Endothelial cell of umbilical vein (primary cell): ENCODE measurements around the gene PPP1R13L. TPM values are rescaled to one million over a fixed set of nuclear protein-coding genes. Genes with fewer than 3 reads are reported as not detected.
A peak's percentile ranks its signal among the peaks of the same experiment; 100 is the strongest.

ENCODE experiments used
- BruUV-seq: library from RNA; stranded (reverse); fragments of 400-500 nt; replicated peaks from 2 replicates; lab custom pipeline; 2021; lab: Mats Ljungman, UMichigan
- CTCF ChIA-PET: fragments of 300-600, 350-600 bp; sonication (Branson Sonifier 250); formaldehyde crosslinking; loops from one replicate; lab custom pipeline; 2021; ENCODE audit warnings: antibody characterized with exemption, inconsistent platforms; lab: Charles Lee
- POLR2A ChIA-PET: fragments of 300-600, 350-600 bp; sonication (Branson Sonifier 250); formaldehyde crosslinking; loops from one replicate; lab custom pipeline; 2021; ENCODE audit warnings: antibody characterized with exemption, inconsistent platforms; lab: Charles Lee
- DNase-seq: peaks from one replicate; pipeline ENCODE4 v3.0.0-alpha.2; 2011; ENCODE audit warnings: low read depth, low spot score
- FAIRE-seq: peaks from 2 replicates; lab custom pipeline; 2011; peaks lifted over from hg19 to GRCh38; lab: Jason Lieb, UNC
- H2AFZ ChIP-seq: 2 replicates; pipeline ENCODE4 v1.6.0; 2012; ENCODE audit warnings: low read depth, low read length, control low read depth, inconsistent platforms
- H3K27ac ChIP-seq: 2 replicates; pipeline ENCODE4 v1.5.1; 2011; ENCODE audit warnings: low read depth, mild to moderate bottlenecking, control low read depth, low read length, moderate library complexity; ENCODE audit not compliant: insufficient read depth
- H3K27me3 ChIP-seq, 2 experiments: 2 replicates each; pipeline versions ENCODE4 v1.6.0 to v1.6.1; 2011; ENCODE audit warnings: low read length in 2 of 2, mixed read lengths in 1 of 2; ENCODE audit not compliant: control insufficient read depth in 2 of 2, insufficient read depth in 2 of 2
- H3K36me3 ChIP-seq, 2 experiments: 2 replicates in 1 of 2; 3 replicates in 1 of 2; pipeline ENCODE4 v1.5.1; 2011; ENCODE audit warnings: low read length in 2 of 2, mild to moderate bottlenecking in 1 of 2, moderate library complexity in 1 of 2; ENCODE audit not compliant: control insufficient read depth in 2 of 2, insufficient read depth in 2 of 2; ENCODE audit errors: extremely low read depth in 1 of 2
- H3K4me1 ChIP-seq: 3 replicates; pipeline ENCODE4 v1.5.1; 2011; ENCODE audit warnings: mild to moderate bottlenecking, low read length; ENCODE audit not compliant: control insufficient read depth, insufficient read depth; ENCODE audit errors: extremely low read depth
- H3K4me2 ChIP-seq: 2 replicates; pipeline ENCODE4 v1.6.1; 2011; ENCODE audit warnings: low read length, control low read depth, mixed read lengths; ENCODE audit not compliant: insufficient read depth
- H3K4me3 ChIP-seq, 3 experiments: fragments of 200-600 bp in 1 of 3; sonication (generic), shearing (Covaris generic) in 1 of 3; replicated peaks in 1 of 3; 2 replicates each; pipeline ENCODE4 v1.5.1; 2011 to 2016; ENCODE audit warnings: control low read depth in 3 of 3, low read length in 3 of 3, mild to moderate bottlenecking in 2 of 3, inconsistent platforms in 1 of 3, low read depth in 1 of 3, moderate library complexity in 1 of 3; ENCODE audit not compliant: insufficient read depth in 1 of 3
- H3K79me2 ChIP-seq: 2 replicates; pipeline ENCODE4 v1.6.0; 2012; ENCODE audit warnings: low read length, inconsistent platforms; ENCODE audit not compliant: control insufficient read depth, insufficient read depth
- H3K9ac ChIP-seq: replicated peaks from 2 replicates; pipeline ENCODE3; 2011; ENCODE audit warnings: low read length, control low read depth; ENCODE audit not compliant: insufficient read depth; ENCODE audit errors: extremely low read depth
- H3K9me1 ChIP-seq: replicated peaks from 3 replicates; pipeline ENCODE4 v1.6.0; 2011; ENCODE audit warnings: mild to moderate bottlenecking, low read length; ENCODE audit not compliant: control insufficient read depth, insufficient read depth; ENCODE audit errors: extremely low read depth
- H3K9me3 ChIP-seq: replicated peaks from 2 replicates; pipeline ENCODE4 v1.5.1; 2012; ENCODE audit warnings: low read length, inconsistent platforms; ENCODE audit not compliant: control insufficient read depth, insufficient read depth
- H4K20me1 ChIP-seq: replicated peaks from 2 replicates; pipeline ENCODE3; 2011; ENCODE audit warnings: mild to moderate bottlenecking, low read length; ENCODE audit not compliant: control insufficient read depth, insufficient read depth; ENCODE audit errors: extremely low read depth
- EZH2 ChIP-seq: IDR thresholded peaks from 2 replicates; pipeline ENCODE4 v1.6.1; 2012; ENCODE audit warnings: borderline replicate concordance, low read depth, mild to moderate bottlenecking, moderate library complexity, low read length, inconsistent platforms; ENCODE audit not compliant: severe bottlenecking
- FOS ChIP-seq: IDR thresholded peaks from 2 replicates; pipeline ENCODE4 v1.6.1; 2011; ENCODE audit warnings: mild to moderate bottlenecking, low read length, moderate library complexity, borderline replicate concordance; ENCODE audit not compliant: insufficient read depth
- GATA2 ChIP-seq: IDR thresholded peaks from 2 replicates; pipeline ENCODE4 v1.7.0; 2011; ENCODE audit warnings: low read depth, mild to moderate bottlenecking, moderate library complexity, mixed read lengths, low read length; ENCODE audit not compliant: insufficient read length, insufficient read depth
- JUN ChIP-seq: IDR thresholded peaks from 2 replicates; pipeline ENCODE4 v1.6.1; 2011; ENCODE audit warnings: borderline replicate concordance, low read depth; ENCODE audit not compliant: insufficient read length, insufficient read depth
- MYC ChIP-seq: IDR thresholded peaks from one replicate; pipeline ENCODE4 v1.6.1; 2011; ENCODE audit warnings: mild to moderate bottlenecking, low read depth, low read length
- POLR2A ChIP-seq: IDR thresholded peaks from 2 replicates; pipeline ENCODE4 v1.6.1; 2012; ENCODE audit warnings: low read depth, mild to moderate bottlenecking, control low read depth, low read length
- POLR2AphosphoS5 ChIP-seq: IDR thresholded peaks from 2 replicates; pipeline ENCODE4 v1.6.1; 2012; ENCODE audit warnings: low read depth, mild to moderate bottlenecking, control low read depth, low read length, moderate library complexity; ENCODE audit not compliant: insufficient read depth
- dilution Hi-C: fragments of 300-500 bp; cut with MboI; formaldehyde crosslinking; loops from one replicate; pipeline ENCODE4 v1.15.0; 2019; ENCODE audit warnings: low sequenced_read_pairs; ENCODE audit not compliant: extremely low pct_ligation_motif_present
- intact Hi-C: fragments of 100-400 bp; cut with micrococcal nuclease; formaldehyde crosslinking; loops from one replicate; pipeline ENCODE4 v1.10.0; 2022
- polyA plus RNA-seq, 4 experiments: library from polyadenylated mRNA; depleted of rRNA in 3 of 4; stranded (reverse) in 3 of 4; unstranded in 1 of 4; fragments of >200 nt; gene quantifications; 2 replicates each; pipeline versions ENCODE4 v1.2.1 to v1.2.3, GENCODE V29; 2011 to 2012; ENCODE audit warnings: missing spikeins in 1 of 4
- total RNA-seq: library from RNA; stranded (reverse); gene quantifications from 2 replicates; pipeline ENCODE4 v1.2.3, GENCODE V29; 2021
- TF ChIP-seq, protein P1 (sequence below): IDR thresholded peaks from 2 replicates; pipeline ENCODE4 v1.6.1; 2011; ENCODE audit not compliant: insufficient read depth, insufficient read length
- TF ChIP-seq, protein P2 (sequence below), 2 donors: IDR thresholded peaks; 1 replicate in 1 of 2; 2 replicates in 1 of 2; pipeline ENCODE4 v1.5.1; 2011; ENCODE audit warnings: low read length in 2 of 2, mild to moderate bottlenecking in 2 of 2, moderate library complexity in 2 of 2, control low read depth in 1 of 2, inconsistent platforms in 1 of 2, low read depth in 1 of 2; ENCODE audit not compliant: insufficient read depth in 1 of 2; ENCODE audit errors: extremely low read depth in 1 of 2

The PPP1R13L gene
- total and polyA plus RNA-seq, 2 donors (not counting 3 experiments of a cell fraction or from before 2014, with no cell fraction given) = 28.5 to 77.4 TPM

DNA sequence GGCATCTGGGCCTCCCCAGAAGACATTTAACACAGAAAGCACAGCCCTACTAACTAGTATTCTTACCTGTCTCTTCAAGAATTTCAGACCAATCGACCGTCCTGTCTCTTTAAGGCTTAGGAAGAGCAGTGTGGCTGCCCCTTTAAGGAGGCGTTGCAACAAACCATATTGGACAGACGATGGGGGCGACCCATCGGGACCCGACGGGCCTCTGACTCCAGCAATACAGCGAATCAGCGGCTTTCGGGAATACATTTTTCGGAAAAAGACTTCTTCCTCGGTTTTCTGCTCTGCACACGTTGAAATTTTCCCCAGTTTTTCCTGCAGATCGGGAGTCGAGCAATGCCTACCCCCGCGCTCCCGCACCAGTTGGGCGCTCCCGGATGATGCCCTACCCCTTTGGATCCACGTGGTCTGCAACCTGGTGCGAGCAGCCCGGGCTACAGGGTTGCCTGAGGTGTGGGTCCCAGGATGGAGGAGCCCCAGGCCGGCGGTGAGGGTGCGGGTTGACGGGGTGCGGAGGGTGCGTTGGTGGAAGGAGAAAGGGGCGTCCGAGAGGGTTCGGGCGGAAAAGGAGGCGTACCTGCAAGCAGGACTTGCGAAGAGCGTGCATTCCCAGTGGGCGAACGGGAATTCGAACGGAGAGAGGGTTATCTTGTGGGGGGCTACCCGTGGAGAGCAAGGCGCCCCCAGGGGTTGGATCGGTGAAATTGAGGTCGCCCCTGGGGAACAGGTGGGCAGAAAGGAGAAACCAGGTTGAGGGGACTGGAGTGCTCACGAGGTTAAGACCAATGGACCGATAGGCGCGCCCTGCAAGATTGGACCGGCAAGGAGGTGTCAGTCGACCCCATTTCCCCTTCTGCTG lies 1.6 kb upstream of the PPP1R13L start, which contains the start of gene POLR1G:
POLR1G (plus strand) TSS at position 419 of the 865 bp plus-strand sequence; CDS start at position 472, 53 bp downstream.
- H3K4me2 ChIP-seq = peak within 1 kb of the TSS; percentile 56
- FAIRE-seq (no peak), DNase-seq (peak; percentile 93)
- no peaks in the 10 kb centered on the region for H4K20me1 ChIP-seq
- H3K4me3 ChIP-seq = peak within 1 kb of the TSS; percentile 63 to 83 (median 81)
- CTCF ChIA-PET = interaction anchor here (1.0 to 2.1 kb wide), 6 partner anchors 22 to 78 kb away, joined by 3 to 19 read pairs (median 6); no protein-coding TSS in a partner anchor
- H3K27ac ChIP-seq = peak within 1 kb of the TSS; percentile 88
- H3K27me3 ChIP-seq = no peaks in the 10 kb centered on the region
- intact Hi-C loops (no loop called here), dilution Hi-C loops (no loop called here)
- peak within 1 kb of the TSS; percentile 82 for H3K9ac ChIP-seq
- peaks cover 57% of the 10 kb centered on the region for H3K79me2 ChIP-seq
- BruUV-seq = TSS peak; percentile 1
- POLR2A ChIA-PET = interaction anchor here (1.0 kb wide), 1 partner anchor 63 kb away, joined by 3 read pairs; no protein-coding TSS in a partner anchor
- no peaks in the 10 kb centered on the region for H3K9me3 ChIP-seq
- H3K4me1 ChIP-seq = peaks cover 27% of the 10 kb centered on the region
- no peaks in the 10 kb centered on the region for H3K9me1 ChIP-seq
- H2AFZ ChIP-seq = peak within 1 kb of the TSS; percentile 30
- H3K36me3 ChIP-seq = no peaks in the 10 kb centered on the region
- TF ChIP-seq EZH2 (no peak), JUN (no peak), FOS (no peak), POLR2AphosphoS5 (peak; percentile 64), GATA2 (no peak), POLR2A (peak; percentile 42), MYC (peak; percentile 95)
- TF ChIP-seq, protein P1, sequence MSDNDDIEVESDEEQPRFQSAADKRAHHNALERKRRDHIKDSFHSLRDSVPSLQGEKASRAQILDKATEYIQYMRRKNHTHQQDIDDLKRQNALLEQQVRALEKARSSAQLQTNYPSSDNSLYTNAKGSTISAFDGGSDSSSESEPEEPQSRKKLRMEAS = peak; percentile 93
- TF ChIP-seq, protein P2, sequence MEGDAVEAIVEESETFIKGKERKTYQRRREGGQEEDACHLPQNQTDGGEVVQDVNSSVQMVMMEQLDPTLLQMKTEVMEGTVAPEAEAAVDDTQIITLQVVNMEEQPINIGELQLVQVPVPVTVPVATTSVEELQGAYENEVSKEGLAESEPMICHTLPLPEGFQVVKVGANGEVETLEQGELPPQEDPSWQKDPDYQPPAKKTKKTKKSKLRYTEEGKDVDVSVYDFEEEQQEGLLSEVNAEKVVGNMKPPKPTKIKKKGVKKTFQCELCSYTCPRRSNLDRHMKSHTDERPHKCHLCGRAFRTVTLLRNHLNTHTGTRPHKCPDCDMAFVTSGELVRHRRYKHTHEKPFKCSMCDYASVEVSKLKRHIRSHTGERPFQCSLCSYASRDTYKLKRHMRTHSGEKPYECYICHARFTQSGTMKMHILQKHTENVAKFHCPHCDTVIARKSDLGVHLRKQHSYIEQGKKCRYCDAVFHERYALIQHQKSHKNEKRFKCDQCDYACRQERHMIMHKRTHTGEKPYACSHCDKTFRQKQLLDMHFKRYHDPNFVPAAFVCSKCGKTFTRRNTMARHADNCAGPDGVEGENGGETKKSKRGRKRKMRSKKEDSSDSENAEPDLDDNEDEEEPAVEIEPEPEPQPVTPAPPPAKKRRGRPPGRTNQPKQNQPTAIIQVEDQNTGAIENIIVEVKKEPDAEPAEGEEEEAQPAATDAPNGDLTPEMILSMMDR (IDR thresholded peaks at IDR 0.05; ENCODE audit: extremely low read depth in 1 of 2, insufficient read depth in 1 of 2, low read depth in 1 of 2, low read length in 2 of 2) = no peak
